Measurements from ENCODE around the gene SPRING1.

- TF ChIP-seq POLR2AphosphoS5 (IDR thresholded peaks at IDR 0.05; ENCODE audit: low read depth, low read length): no peak
- TF ChIP-seq TAF1 (IDR thresholded peaks at IDR 0.05; ENCODE audit: borderline replicate concordance, low read depth, low read length): no peak
These were observed 43.0 kb downstream of the SPRING1 start for GRCh38 chr12:116694653-116695463.

Data from GM12892 (cell line).